ENCODE data around the gene SWI5. TPM values are rescaled to one million over a fixed set of nuclear protein-coding genes. Genes with fewer than 3 reads are reported as not detected.

Gene SWI5
- total RNA-seq, 2 experiments from 2014 or later = 3.0 to 4.1 TPM

- no peak overlapping the region for H3K4me3 ChIP-seq (ENCODE audit: low read length)
- Mint-ChIP-seq H3K36me3 (ENCODE audit: low read depth) (peaks cover 18% of the 10 kb centered on the region), H3K4me1 (ENCODE audit: low read depth) (no peaks in the 10 kb centered on the region), H3K4me3 (no peak overlapping the region), H3K27ac (no peak overlapping the region), H3K27me3 (no peaks in the 10 kb centered on the region), H3K9me3 (no peaks in the 10 kb centered on the region)
- CTCF ChIA-PET = interaction anchor here (1.5 kb wide), 1 partner anchor 10 kb away, joined by 4 read pairs; no protein-coding TSS in a partner anchor
- DNase-seq (no peak), ATAC-seq (ENCODE audit: poor library complexity) (no peak)
- H3K9me3 ChIP-seq (ENCODE audit: control insufficient read depth in 1 of 2, insufficient read depth in 1 of 2, low read length in 2 of 2) = peaks cover 0 to 4% of the 10 kb centered on the region in 2 experiments
- H3K36me3 ChIP-seq (ENCODE audit: insufficient read depth, low read length) = peaks cover 10% of the 10 kb centered on the region
- intact Hi-C loops (cut with DNase I, micrococcal nuclease) = no loop called here
- TF ChIP-seq CTCF (IDR thresholded peaks at IDR 0.05) = no peak
- H3K27me3 ChIP-seq (ENCODE audit: control insufficient read depth in 1 of 2, insufficient read depth in 2 of 2, low read length in 2 of 2) = no peaks in the 10 kb centered on the region
- no peak overlapping the region for H3K27ac ChIP-seq (ENCODE audit: low read depth in 1 of 2, low read length in 2 of 2)
- POLR2A ChIA-PET = no interaction called here
- H3K4me1 ChIP-seq (ENCODE audit: insufficient read depth, low read length) = no peaks in the 10 kb centered on the region
These were observed 28.9 kb downstream of the SWI5 start for GRCh38 chr9:128304971-128305288.

- Histone ChIP-seq H3K9me3 (ENCODE audit: control insufficient read depth in 1 of 2, insufficient read depth in 1 of 2, low read length in 2 of 2) (peaks cover 0 to 4% of the 10 kb centered on the region in 2 experiments), H3K27me3 (ENCODE audit: control insufficient read depth in 1 of 2, insufficient read depth in 2 of 2, low read length in 2 of 2) (no peaks in the 10 kb centered on the region), H3K27ac (ENCODE audit: low read depth in 1 of 2, low read length in 2 of 2) (no peak overlapping the region), H3K4me1 (ENCODE audit: insufficient read depth, low read length) (no peaks in the 10 kb centered on the region), H3K36me3 (ENCODE audit: insufficient read depth, low read length) (peaks cover 38% of the 10 kb centered on the region), H3K4me3 (ENCODE audit: low read length) (no peak overlapping the region)
- H3K27ac Mint-ChIP-seq = no peak overlapping the region
- ChIA-PET POLR2A (interaction anchor here (0.5 kb wide), 1 partner anchor 407 kb away, joined by 4 read pairs; no protein-coding TSS in a partner anchor), CTCF (no interaction called here)
- H3K36me3 Mint-ChIP-seq (ENCODE audit: low read depth) = peaks cover 43% of the 10 kb centered on the region
- no peak for TF ChIP-seq CTCF (IDR thresholded peaks at IDR 0.05)
- DNase-seq (no peak), ATAC-seq (ENCODE audit: poor library complexity) (no peak)
- H3K9me3 Mint-ChIP-seq = no peaks in the 10 kb centered on the region
- no peaks in the 10 kb centered on the region for H3K4me1 Mint-ChIP-seq (ENCODE audit: low read depth)
- H3K27me3 Mint-ChIP-seq = no peaks in the 10 kb centered on the region
- no peak overlapping the region for H3K4me3 Mint-ChIP-seq
- intact Hi-C loops (cut with DNase I, micrococcal nuclease) = no loop called here
These were observed 33.5 kb downstream of the SWI5 start for GRCh38 chr9:128309551-128309950.

GRCh38 chr9:128310461-128310860 is 34.4 kb downstream of the SWI5 start:
- Histone ChIP-seq H3K4me3 (ENCODE audit: low read length) (no peak overlapping the region), H3K27me3 (ENCODE audit: control insufficient read depth in 1 of 2, insufficient read depth in 2 of 2, low read length in 2 of 2) (no peaks in the 10 kb centered on the region), H3K4me1 (ENCODE audit: insufficient read depth, low read length) (no peaks in the 10 kb centered on the region), H3K36me3 (ENCODE audit: insufficient read depth, low read length) (peaks cover 47% of the 10 kb centered on the region), H3K27ac (ENCODE audit: low read depth in 1 of 2, low read length in 2 of 2) (no peak overlapping the region), H3K9me3 (ENCODE audit: control insufficient read depth in 1 of 2, insufficient read depth in 1 of 2, low read length in 2 of 2) (peaks cover 0 to 4% of the 10 kb centered on the region in 2 experiments)
- no peak overlapping the region for H3K4me3 Mint-ChIP-seq
- H3K36me3 Mint-ChIP-seq (ENCODE audit: low read depth) = peaks cover 46% of the 10 kb centered on the region
- H3K4me1 Mint-ChIP-seq (ENCODE audit: low read depth) = no peaks in the 10 kb centered on the region
- no peak overlapping the region for H3K27ac Mint-ChIP-seq
- ChIA-PET CTCF (no interaction called here), POLR2A (no interaction called here)
- DNase-seq (no peak), ATAC-seq (ENCODE audit: poor library complexity) (no peak)
- H3K9me3 Mint-ChIP-seq = no peaks in the 10 kb centered on the region
- intact Hi-C loops (cut with DNase I, micrococcal nuclease) = loop anchor here in 1 of 2 experiments (5.0 kb wide), 1 partner anchor 37 kb away; no protein-coding TSS in a partner anchor
- no peaks in the 10 kb centered on the region for H3K27me3 Mint-ChIP-seq
- TF ChIP-seq CTCF (IDR thresholded peaks at IDR 0.05) = no peak

Data from CD4-positive, alpha-beta T cell (primary cell).